ENCODE measurements around the gene LTBP2. TPM values are rescaled to one million over a fixed set of nuclear protein-coding genes. Genes with fewer than 3 reads are reported as not detected.

LTBP2 gene
- total and polyA plus RNA-seq, 2 of the 8 experiments (the other 6 are each of a cell fraction or from before 2014, with no cell fraction given), result 0.48 to 0.89 TPM

- Histone ChIP-seq H3K23me2 (ENCODE audit: low read depth, low read length) (no peaks in the 10 kb centered on the region), H2BK20ac (ENCODE audit: low read length) (no peak overlapping the region), H3K9me3 (ENCODE audit: insufficient read depth in 2 of 2, low read depth in 1 of 2, low read length in 1 of 2) (peaks cover 0 to 5% of the 10 kb centered on the region in 2 experiments; a peak in 3 of 4 replicates), H3K4me2 (ENCODE audit: insufficient read depth in 1 of 2, low read depth in 2 of 2, low read length in 2 of 2) (no peak overlapping the region), H2AFZ (ENCODE audit: low read length) (no peak overlapping the region), H3K9ac (replicated peaks in 1 of 4; ENCODE audit: extremely low read depth in 1 of 4, low read depth in 3 of 4, low read length in 3 of 4) (no peak overlapping the region), H3K4ac (replicated peaks; ENCODE audit: insufficient read length, low read depth, low read length) (no peak overlapping the region), H3K56ac (replicated peaks; ENCODE audit: insufficient read length, low read depth, low read length) (no peak overlapping the region), H3K79me1 (ENCODE audit: low read depth, low read length) (no peaks in the 10 kb centered on the region), H3K4me3 (ENCODE audit: extremely low read depth in 1 of 4, insufficient read depth in 2 of 4, low read depth in 3 of 4, low read length in 4 of 4) (no peak overlapping the region), H4K20me1 (replicated peaks in 1 of 2; ENCODE audit: control insufficient read depth in 1 of 2, insufficient read depth in 2 of 2, low read length in 2 of 2) (no peaks in the 10 kb centered on the region), H3K18ac (ENCODE audit: extremely low read depth, low read length) (no peak overlapping the region), H4K91ac (replicated peaks; ENCODE audit: insufficient read length, low read length) (no peak overlapping the region), H3K36me3 (ENCODE audit: control insufficient read depth in 2 of 4, insufficient read depth in 4 of 4, low read length in 3 of 4) (0 out of 8 replicates have a peak, but pooled peaks cover 0 to 4% (median 0%) of the 10 kb centered on the region in 4 experiments), H3K23ac (ENCODE audit: insufficient read length) (no peak overlapping the region), H3K79me2 (ENCODE audit: control insufficient read depth in 1 of 2, insufficient read depth in 2 of 2, low read length in 2 of 2) (no peaks in the 10 kb centered on the region), H3K14ac (ENCODE audit: insufficient read length) (no peak overlapping the region), H2BK12ac (ENCODE audit: low read depth, low read length) (peak overlapping the region; percentile 35; the same call in 1 of the 2 replicates), H2BK15ac (ENCODE audit: low read length) (no peak overlapping the region), H3K27me3 (replicated peaks in 1 of 4; ENCODE audit: control insufficient read depth in 3 of 4, extremely low read depth in 1 of 4, insufficient read depth in 3 of 4, low read length in 3 of 4) (no peaks in the 10 kb centered on the region), H2AK5ac (ENCODE audit: low read depth, low read length) (no peak overlapping the region), H3K4me1 (replicated peaks in 1 of 4; ENCODE audit: control insufficient read depth in 3 of 4, insufficient read depth in 4 of 4, low read length in 3 of 4) (peaks cover 0 to 3% (median 2%) of the 10 kb centered on the region in 4 experiments; a peak in 5 of 7 replicates), H3K27ac (ENCODE audit: low read depth, low read length) (no peak overlapping the region), H2BK120ac (replicated peaks; ENCODE audit: low read depth, low read length) (no peak overlapping the region), H4K8ac (ENCODE audit: extremely low read depth, insufficient read depth, low read length) (no peak overlapping the region), H2BK5ac (ENCODE audit: low read depth, low read length) (no peak overlapping the region), H4K5ac (ENCODE audit: insufficient read length, low read depth, low read length) (no peak overlapping the region)
- 72% methylated on average over 4 of the region's 4 CpGs; no CpG with 5 or more reads in 1 of the 2 experiments for WGBS, 2 experiments (ENCODE audit: extremely low coverage in 1 of 2, insufficient coverage in 1 of 2, insufficient read length in 1 of 2, insufficient replicate concordance in 2 of 2, low coverage in 1 of 2, low lambda C conversion rate in 2 of 2, missing lambda C conversion rate in 1 of 2)
- DNase-seq (ENCODE audit: low read depth in 1 of 2, low spot score in 2 of 2) (no peak), FAIRE-seq (no peak)
- ChIA-PET CTCF (ENCODE audit: partially characterized antibody) (interaction anchor here (0.6 to 18.2 kb wide), 21 partner anchors 9 to 164 kb away, joined by 3 to 181 read pairs (median 4); partner anchors contain the start of genes ISCA2 and NPC2), POLR2A (ENCODE audit: partially characterized antibody) (interaction anchor here (1.2 to 1.5 kb wide), 4 partner anchors 17 to 108 kb away, joined by 4 to 5 read pairs (median 4); no protein-coding TSS in a partner anchor)
- TF ChIP-seq SP1 (IDR thresholded peaks at IDR 0.05; ENCODE audit: low read depth, low read length) (no peak), FOSL1 (IDR thresholded peaks at IDR 0.05; ENCODE audit: insufficient read depth, low read depth, low read length) (no peak), BCL11A (IDR thresholded peaks at IDR 0.05; ENCODE audit: low read depth in 2 of 2, low read length in 2 of 2) (no peak)
These were observed 154.5 kb downstream of the LTBP2 start for GRCh38 chr14:74457565-74457895.

Measured in H1 (cell line).